Hematopoietic multipotent progenitor cell treated with erythropoietin and hydrocortisone succinate and interleukin-3 and kit ligand, for 6 days (in vitro differentiated cells): ENCODE measurements around the gene SHC1.

Experiments
- DNase-seq: peaks from one replicate; pipeline ENCODE4 v3.0.0-alpha.2; 2015

The SHC1 gene

DNA sequence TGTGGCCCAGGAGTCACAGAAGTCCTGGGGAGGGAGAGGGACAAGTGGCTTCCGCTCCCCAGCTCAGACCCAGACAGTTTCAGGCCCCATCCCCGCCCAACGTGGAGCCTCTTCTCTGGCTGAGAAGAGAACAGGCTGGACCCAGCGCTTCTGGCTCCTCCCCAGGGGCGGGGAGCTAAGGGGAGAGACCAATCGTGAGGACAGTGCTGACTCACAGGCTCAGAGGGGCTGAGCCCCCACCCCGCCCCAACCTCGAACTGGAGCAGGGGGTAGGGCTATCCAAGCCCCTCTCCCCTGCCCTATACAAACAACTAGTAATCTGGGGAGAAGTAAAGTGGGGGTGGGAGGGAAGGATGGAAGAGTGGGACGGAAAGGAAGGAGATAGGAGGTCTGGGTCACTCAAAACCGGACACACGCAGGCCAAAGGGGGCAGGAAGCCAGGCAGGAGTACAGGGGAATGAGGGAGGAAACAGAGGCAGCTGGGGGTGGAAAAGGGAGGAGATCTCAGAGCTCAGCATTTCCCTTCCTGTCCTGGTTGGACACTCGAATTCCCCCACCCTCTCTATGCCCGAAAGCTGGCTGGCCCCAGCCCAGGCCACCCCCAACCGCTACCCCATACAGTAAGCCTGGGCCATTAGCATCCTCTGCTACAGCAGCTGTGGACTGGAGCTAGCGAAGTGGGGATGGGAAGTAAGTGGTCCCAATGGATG lies at the start of gene SHC1:
TSS of gene SHC1 (minus strand) at position 117 of the 710 bp plus-strand sequence. CDS start 221 bp downstream, outside the sequence.
- DNase-seq, result peak; percentile 95

DNA sequence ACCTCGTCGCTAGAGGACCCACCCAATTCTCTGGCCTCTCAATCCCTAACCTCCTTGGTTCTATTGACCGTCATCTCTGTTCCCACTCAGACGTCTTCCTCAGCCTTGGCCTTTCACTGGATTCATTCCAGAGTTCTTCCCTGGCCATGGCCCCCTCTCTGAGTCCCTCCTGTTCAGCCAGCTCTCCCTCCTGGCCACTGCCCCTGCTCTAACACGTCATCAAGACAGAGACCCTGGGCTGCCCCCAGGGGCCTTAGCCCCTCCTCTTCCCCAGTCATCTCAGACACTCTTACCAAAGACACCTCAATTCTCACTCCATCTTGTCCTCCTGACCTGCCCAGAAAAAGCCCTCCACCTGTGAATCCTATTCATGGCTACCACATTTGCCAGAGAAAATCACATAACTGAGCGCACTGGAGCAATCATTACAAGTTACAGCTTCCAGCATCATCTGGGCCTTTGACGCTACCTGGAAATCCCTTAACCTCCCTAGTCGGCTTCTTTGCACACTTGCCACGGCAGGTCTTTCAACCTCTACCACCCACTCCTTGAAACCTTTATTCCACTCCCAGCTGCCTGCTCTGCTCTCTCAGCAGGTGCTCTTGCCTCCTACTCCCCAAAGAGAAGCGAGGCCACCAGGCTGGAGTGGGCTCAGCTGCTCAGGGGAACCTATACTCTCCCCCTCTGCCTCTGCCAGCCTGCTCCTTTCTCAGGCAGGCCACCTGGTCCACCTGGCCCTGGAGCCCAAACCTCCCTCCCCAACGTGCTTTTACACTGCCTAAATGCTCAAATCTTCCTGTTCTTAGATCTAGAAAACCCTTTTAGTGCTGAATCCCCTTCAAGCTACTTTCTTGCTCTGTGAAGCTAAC lies 49.1 kb upstream of the SHC1 start:
- DNase-seq, result no peak

GRCh38 chr1:155018617-155019348 lies 48.2 kb upstream of the SHC1 start:
- no peak for DNase-seq

DNA sequence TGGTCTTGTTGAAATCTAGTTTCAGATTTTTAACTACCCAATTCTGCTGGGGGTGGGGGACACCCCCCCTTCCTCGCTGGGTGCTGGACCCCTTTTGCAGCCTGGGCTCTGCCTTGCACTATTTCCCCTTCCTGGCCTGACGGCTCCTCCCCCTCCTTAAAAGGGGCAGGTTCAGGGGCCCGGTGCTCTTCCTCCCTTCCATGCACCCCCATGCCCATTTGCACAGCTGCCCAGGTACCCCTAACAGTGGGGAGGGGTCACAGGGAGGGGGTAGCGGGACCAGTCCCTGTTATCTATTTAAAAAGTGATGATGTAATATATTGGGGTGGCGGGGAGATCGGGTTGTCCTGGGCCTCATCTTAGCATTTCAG lies 47.4 kb upstream of the SHC1 start:
- peak; percentile 14 for DNase-seq

- DNase-seq, result peak; percentile 93
These were observed 46.7 kb upstream of the SHC1 start for GRCh38 chr1:155017041-155017945.

DNA sequence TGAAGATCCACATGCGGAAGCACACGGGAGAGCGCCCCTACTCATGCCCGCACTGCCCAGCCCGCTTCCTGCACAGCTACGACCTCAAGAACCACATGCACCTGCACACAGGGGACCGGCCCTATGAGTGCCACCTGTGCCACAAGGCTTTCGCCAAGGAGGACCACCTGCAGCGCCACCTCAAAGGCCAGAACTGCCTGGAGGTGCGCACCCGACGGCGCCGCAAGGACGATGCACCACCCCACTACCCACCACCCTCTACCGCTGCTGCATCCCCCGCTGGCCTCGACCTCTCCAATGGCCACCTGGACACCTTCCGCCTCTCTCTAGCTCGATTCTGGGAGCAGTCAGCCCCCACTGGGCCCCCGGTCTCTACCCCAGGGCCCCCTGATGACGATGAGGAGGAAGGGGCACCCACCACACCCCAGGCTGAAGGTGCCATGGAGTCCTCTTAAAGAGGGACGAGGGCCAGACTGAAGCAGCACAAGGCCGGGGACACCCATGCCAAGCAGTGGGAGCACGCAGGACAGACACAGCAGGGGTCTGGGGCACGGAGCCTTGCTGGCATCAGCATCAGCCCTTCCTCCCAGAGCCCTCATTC lies 45.8 kb upstream of the SHC1 start:
- DNase-seq, result no peak

- no peak for DNase-seq
These were observed 45.1 kb upstream of the SHC1 start for GRCh38 chr1:155015527-155016230.

GRCh38 chr1:155014709-155015508 lies 44.4 kb upstream of the SHC1 start:
- no peak for DNase-seq

DNA sequence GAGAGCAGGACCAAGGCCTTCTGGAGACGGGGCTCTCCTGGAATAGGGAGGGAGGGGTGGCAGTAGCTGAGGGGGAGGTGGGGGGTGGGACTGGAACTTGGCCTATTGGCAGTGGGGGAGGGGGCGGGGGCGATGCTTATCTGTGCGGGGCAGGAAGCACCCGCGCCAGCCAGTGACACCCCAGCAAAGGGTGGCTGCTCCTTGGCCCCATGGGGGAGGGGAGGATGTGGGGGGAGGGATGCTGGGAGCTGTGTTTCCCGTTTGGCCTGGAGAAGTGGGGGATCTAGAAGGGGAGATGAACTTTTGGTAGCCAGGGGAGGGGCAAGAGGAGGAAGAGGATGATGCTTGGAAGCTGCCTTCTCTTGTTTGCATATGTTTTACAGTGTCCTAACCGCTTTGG lies 43.1 kb upstream of the SHC1 start:
- DNase-seq, result peak; percentile 76

DNA sequence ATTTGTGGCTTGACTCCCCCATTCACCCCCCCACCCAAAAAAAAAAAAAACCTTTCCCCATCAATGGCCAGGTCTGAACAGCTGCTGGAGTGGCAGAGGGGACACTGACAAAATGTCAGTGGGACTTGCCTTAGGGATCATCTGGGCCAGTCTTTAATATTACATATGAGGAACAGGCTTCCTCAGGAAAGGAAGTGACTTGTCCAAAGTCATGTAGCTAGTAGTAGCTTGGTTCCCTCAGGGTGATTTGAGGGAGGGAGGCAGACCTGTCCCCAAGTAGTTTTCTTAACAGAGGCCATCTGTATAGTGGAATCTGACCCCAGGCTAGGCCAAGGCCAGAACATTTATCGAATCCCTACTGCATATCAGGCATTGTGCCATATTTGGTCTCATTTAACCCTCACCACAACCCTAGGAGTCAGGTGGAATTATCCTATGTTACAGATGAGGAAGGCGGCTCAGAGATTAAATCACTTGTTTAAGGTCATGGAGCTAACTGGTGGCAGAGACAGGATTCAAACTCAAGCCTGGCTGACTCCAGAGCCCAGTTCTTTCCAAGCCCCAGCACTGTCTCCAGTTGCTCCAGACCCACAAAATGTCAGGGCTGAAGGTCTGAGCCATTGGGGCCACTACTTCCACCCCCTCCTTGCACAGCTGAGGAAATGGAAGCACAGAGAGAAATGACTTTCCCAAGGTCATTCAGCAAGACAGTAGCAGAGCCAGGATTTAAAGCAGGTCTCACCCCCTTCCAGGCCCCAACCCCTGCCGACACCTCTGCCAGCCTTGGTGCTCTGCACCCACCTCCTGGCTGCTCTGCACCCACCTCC lies 42.4 kb upstream of the SHC1 start:
- DNase-seq, result peak; percentile 62

DNA sequence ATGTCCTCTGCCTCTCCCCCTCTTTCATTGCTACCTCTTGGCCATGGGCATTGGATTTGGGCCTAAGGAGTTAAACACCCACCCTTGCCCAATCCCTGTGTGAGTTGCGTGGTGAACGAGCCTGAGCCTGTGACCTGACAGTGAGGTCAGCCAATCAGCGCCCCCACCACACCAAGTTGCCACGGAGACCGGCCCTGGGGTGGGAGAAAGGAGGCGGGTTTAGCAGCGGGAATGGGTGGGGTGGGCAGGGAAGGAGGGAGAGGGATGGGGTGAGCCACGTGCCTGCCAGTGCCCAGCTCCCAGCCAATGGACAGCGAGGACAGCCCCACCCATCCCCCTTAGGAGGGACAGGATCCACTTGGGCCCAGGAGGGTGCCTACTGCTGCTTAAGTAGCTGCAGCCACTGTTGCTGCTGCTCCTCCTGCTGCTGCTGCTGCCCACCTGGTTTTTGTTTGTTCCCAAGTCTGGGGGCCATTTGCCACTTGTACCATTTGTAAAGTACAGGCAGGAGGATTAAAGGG lies 41.5 kb upstream of the SHC1 start:
- DNase-seq, result peak; percentile 94

GRCh38 chr1:155011437-155012025 lies 41.0 kb upstream of the SHC1 start:
- DNase-seq, result no peak

- no peak for DNase-seq
These were observed 40.5 kb upstream of the SHC1 start for GRCh38 chr1:155011004-155011416.

DNA sequence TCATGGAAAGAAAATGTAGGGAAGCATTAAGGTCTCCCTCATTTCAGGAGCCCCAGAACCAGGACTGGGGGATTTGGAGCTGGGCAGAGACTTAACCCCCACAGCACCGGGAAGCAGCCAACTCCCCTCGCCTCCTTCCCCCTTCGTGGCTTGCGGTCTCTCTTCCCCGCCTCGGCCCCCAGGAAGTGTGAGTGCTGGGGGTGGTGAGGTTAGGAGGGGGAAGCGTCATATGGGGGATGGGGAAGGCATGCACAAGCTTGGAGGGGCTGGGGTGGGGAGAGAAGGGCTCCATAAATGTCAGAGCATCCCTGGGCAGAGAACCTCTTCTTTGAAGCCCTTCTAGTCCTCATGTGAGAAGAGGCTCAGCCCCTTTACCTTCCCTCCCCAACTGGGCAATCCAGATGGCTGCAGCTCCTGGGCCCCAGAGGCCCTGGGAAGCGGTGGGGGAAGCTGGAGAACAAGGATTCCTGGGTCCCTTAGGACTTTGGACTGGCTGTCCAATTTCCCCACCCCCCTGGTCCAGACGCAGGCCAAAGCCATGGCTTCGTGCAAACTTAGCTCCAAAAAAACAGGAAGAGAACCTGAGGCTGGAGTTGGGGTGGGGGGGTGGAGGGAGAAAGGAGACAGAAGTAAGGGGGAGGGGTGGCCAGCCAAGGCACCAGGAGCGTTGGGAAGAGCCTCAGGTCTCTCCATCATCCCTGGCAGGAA lies 39.8 kb upstream of the SHC1 start:
- peak; percentile 29 for DNase-seq

DNA sequence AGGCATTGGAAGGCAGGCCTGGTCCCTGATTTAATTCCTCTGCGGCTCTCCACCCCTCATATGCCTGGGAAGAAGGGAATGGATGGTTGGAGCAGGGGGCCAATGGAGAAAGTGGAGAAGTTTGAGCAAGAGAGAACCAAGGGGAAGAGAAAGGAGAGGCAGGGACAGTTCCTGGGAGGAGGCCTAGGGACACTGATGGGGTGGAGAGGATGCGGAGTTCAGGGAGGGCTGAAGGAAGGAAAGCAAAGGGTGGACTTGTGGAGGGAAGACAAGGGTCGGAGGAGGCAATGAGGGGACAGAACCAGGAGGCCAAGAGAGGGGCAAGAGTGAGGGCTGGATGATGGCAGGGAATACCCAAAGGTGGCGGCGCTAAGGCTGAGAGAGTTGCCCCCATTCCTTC lies 39.2 kb upstream of the SHC1 start:
- DNase-seq, result no peak

DNA sequence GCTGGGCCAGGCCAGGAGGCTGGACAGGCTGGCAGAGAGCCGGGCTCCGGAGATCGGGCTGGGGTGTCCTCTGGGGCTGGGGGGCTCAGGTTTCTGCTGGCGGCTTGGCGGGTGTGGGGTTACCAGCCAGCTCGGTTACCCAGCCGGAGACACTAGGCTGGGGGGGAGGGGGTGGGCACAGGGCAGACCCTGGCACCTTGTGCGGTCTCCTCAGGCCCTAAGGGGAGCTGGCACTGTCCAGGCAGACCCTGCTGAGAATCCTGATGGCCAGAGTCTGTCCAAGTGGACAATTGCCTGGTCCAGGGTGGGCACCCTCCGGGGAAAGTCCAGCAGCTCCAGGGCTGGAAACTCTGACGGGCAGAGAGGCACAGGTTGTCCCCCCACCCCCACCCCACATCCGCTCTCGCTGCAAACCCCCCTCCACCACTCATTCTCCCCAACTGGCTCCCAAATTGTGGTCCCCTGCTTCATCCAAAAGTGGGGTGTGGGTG lies 38.7 kb upstream of the SHC1 start:
- DNase-seq, result no peak

GRCh38 chr1:155008015-155008941 lies 37.7 kb upstream of the SHC1 start:
- peak; percentile 56 for DNase-seq
